ENCODE results near the gene RING1.

Gene RING1

GRCh38 chr6:33247977-33248642, 39.8 kb downstream of the RING1 start:
- peak; percentile 90 for DNase-seq (ENCODE audit: low read depth)

- DNase-seq (ENCODE audit: low read depth), result no peak
Measured at GRCh38 chr6:33248643-33248931, 40.3 kb downstream of the RING1 start.

GRCh38 chr6:33248932-33249731, 40.8 kb downstream of the RING1 start:
- DNase-seq (ENCODE audit: low read depth), result peak; percentile 94

- DNase-seq (ENCODE audit: low read depth), result no peak
Measured at GRCh38 chr6:33249732-33250630, 41.7 kb downstream of the RING1 start.

GRCh38 chr6:33250731-33251130, 42.4 kb downstream of the RING1 start:
- no peak for DNase-seq (ENCODE audit: low read depth)

- no peak for DNase-seq (ENCODE audit: low read depth)
Measured at GRCh38 chr6:33251395-33252012, 43.2 kb downstream of the RING1 start.

- no peak for DNase-seq (ENCODE audit: low read depth)
Measured at GRCh38 chr6:33252759-33253158, 44.5 kb downstream of the RING1 start.

- DNase-seq (ENCODE audit: low read depth), result no peak
Measured at GRCh38 chr6:33254591-33254990, 46.3 kb downstream of the RING1 start.

- DNase-seq (ENCODE audit: low read depth), result no peak
Measured at GRCh38 chr6:33259032-33259431, 50.7 kb downstream of the RING1 start.

Measured in activated T-cell treated with anti-CD3 and anti-CD28 coated beads for 24 hours (primary cell).